ENCODE results near the gene EPHA8. TPM values are rescaled to one million over a fixed set of nuclear protein-coding genes. Genes with fewer than 3 reads are reported as not detected.

EPHA8 gene
- total and polyA plus RNA-seq, 2 of the 4 experiments (the other 2 are of a cell fraction), result not detected

- no peak overlapping the region for H2BK20ac ChIP-seq (ENCODE audit: low read depth, low read length)
- H3K9ac ChIP-seq (ENCODE audit: low read depth, low read length), result no peak overlapping the region
- H3K27ac ChIP-seq (ENCODE audit: insufficient read depth, low read length), result no peak overlapping the region
- intact Hi-C loops (cut with micrococcal nuclease) (loop anchor here (1.0 to 10.0 kb wide), 2 partner anchors 222 to 537 kb away; no protein-coding TSS in a partner anchor), in situ Hi-C loops (cut with MboI; ENCODE audit: low sequenced_read_pairs) (no loop called here), dilution Hi-C loops (cut with HindIII; ENCODE audit: low sequenced_read_pairs, unreplicated experiment) (no loop called here)
- H4K5ac ChIP-seq (ENCODE audit: low read depth, low read length), result no peak overlapping the region
- CTCF ChIA-PET, result interaction anchor here (1.0 to 3.0 kb wide), 5 partner anchors 10 to 226 kb away, joined by 3 to 18 read pairs (median 4); no protein-coding TSS in a partner anchor
- H4K91ac ChIP-seq (ENCODE audit: insufficient read depth, low read depth, low read length), result no peak overlapping the region
- H4K20me1 ChIP-seq (ENCODE audit: insufficient read depth, low read length), result peaks cover 5% of the 10 kb centered on the region
- no peak overlapping the region for H4K8ac ChIP-seq (ENCODE audit: low read depth in 2 of 2, low read length in 2 of 2)
- peak; percentile 88 for ATAC-seq (ENCODE audit: low read depth)
- no peak overlapping the region for H3K23ac ChIP-seq (ENCODE audit: low read depth, low read length)
- 14% methylated on average over 1 of the region's 18 CpGs; no CpG with 5 or more reads in 1 of the 2 experiments for WGBS, 2 experiments (ENCODE audit: extremely low coverage in 2 of 2, insufficient read length in 1 of 2)
- no peak overlapping the region for H3K14ac ChIP-seq (replicated peaks; ENCODE audit: low read depth, low read length)
- no peak overlapping the region for H3K18ac ChIP-seq (ENCODE audit: low read depth, low read length)
- peak overlapping the region; percentile 38 for H2AK9ac ChIP-seq (replicated peaks; ENCODE audit: low read depth, low read length, poor library complexity)
- no peak overlapping the region for H3K4me2 ChIP-seq (ENCODE audit: low read depth, low read length)
- H3K36me3 ChIP-seq (ENCODE audit: control insufficient read depth, insufficient read depth, low read length), result no peaks in the 10 kb centered on the region
- peak; percentile 27 for DNase-seq
- no peak overlapping the region for H2BK5ac ChIP-seq (ENCODE audit: low read depth, low read length, poor library complexity, severe bottlenecking)
- no peak overlapping the region for H3K4ac ChIP-seq (ENCODE audit: low read depth, low read length)
- no peaks in the 10 kb centered on the region for H3K9me1 ChIP-seq (ENCODE audit: insufficient read depth, low read length)
- H3K4me1 ChIP-seq (ENCODE audit: control insufficient read depth, insufficient read depth, low read length), result peaks cover 2% of the 10 kb centered on the region; the same call in 1 of the 2 replicates
- H3K9me3 ChIP-seq (ENCODE audit: control insufficient read depth, insufficient read depth, low read length), result no peaks in the 10 kb centered on the region
- TF ChIP-seq RAD21 (IDR thresholded peaks at IDR 0.05; ENCODE audit: low read length) (peak; percentile 91), RCOR1 (IDR thresholded peaks at IDR 0.05; ENCODE audit: insufficient replicate concordance, low read length) (no peak), CTCF (conservative IDR thresholded peaks at IDR 0.05; ENCODE audit: low read depth, low read length) (peak; percentile 86), SMC3 (IDR thresholded peaks at IDR 0.05; ENCODE audit: low read depth, low read length) (peak; percentile 94), CEBPB (IDR thresholded peaks at IDR 0.05; ENCODE audit: low read depth, low read length) (no peak), MAZ (IDR thresholded peaks at IDR 0.05; ENCODE audit: borderline replicate concordance, low read depth, low read length) (peak; percentile 60)
- no peaks in the 10 kb centered on the region for H3K79me1 ChIP-seq (ENCODE audit: low read depth in 1 of 2, low read length in 2 of 2)
- H2BK120ac ChIP-seq (ENCODE audit: low read depth, low read length), result no peak overlapping the region
- no peak overlapping the region for H3K56ac ChIP-seq (ENCODE audit: extremely low read depth, insufficient read depth, low read length)
- peak overlapping the region; percentile 44 for H2AFZ ChIP-seq (replicated peaks; ENCODE audit: low read length, poor library complexity)
- POLR2A ChIA-PET (ENCODE audit: unreplicated experiment), result no interaction called here
- no peak overlapping the region for H3K4me3 ChIP-seq (ENCODE audit: insufficient read depth, low read depth, low read length)
- H2BK15ac ChIP-seq (ENCODE audit: low read depth, low read length), result no peak overlapping the region
- BruUV-seq (replicated peaks), result no TSS peak
- H2AK5ac ChIP-seq (ENCODE audit: low read depth, low read length), result 0 out of 2 replicates have a peak overlapping the region, but pooled peaks have one; percentile 18
- H3K27me3 ChIP-seq (ENCODE audit: control insufficient read depth, insufficient read depth, low read length), result peaks cover 42% of the 10 kb centered on the region
These were observed 78.8 kb downstream of the EPHA8 start for GRCh38 chr1:22641906-22642636.
